Measurements from ENCODE around the gene SLC39A6.
"Not testable (repeated sequence)": the region's sequence is repeated elsewhere in the genome, so short reads cannot be mapped to it uniquely, and the experiment has no call there.

The SLC39A6 gene

DNA sequence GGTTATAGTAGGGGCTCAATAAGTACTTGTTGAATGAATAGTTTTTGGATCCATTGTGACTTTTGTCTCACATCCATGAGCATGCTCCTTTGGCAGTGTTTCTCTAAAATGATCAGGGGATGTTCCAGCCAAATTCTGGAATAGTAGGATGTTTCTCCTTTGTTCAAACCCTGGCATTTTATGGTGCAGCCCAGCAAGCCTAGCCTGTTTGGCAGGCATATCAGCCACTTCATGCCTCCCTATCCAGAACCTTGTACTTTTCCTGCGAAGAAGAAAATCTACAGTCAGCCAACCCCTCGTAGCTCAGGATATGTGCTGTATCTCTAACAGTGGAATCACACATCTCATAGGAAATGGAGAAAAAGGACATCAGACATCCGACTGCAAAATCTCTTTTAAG is 34.7 kb downstream of the SLC39A6 start:
- no peak for DNase-seq

DNA sequence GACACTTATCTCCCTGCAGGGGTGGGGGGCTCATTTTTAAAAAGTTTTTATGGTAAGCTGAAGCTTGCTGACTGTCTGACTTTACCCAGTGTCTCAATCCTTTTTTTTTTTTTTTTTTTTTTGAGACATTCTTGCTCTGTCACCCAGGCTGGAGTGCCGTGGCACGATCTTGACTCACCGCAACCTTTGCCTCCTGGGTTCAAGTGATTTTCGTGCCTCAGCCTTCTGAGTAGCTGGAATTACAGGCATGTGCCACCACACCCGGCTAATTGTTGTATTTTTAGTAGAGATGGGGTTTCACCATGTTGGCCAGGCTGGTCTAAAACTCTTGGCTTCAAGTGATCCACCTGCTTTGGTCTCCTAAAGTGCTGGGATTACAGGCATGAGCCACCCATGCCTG is 37.0 kb downstream of the SLC39A6 start:
- DNase-seq: not testable (repeated sequence)

DNA sequence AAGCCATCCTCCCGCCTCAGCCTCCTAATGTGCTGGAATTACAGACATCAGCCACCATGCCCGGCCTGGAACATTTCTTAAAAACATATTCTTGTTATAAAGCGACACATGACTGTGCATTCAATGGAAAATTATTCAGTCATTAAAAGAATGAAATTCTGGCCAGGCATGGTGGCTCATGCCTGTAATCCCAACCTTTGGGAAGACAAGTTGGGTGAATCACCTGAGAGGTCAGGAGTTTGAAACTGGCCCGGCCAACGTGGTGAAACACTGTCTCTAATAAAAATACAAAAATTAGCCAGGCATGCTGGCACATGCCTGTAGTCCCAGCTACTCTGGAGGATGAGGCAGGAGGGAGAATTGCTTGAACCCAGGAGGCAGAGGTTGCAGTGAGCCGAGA is 40.1 kb downstream of the SLC39A6 start:
- DNase-seq: no peak

DNA sequence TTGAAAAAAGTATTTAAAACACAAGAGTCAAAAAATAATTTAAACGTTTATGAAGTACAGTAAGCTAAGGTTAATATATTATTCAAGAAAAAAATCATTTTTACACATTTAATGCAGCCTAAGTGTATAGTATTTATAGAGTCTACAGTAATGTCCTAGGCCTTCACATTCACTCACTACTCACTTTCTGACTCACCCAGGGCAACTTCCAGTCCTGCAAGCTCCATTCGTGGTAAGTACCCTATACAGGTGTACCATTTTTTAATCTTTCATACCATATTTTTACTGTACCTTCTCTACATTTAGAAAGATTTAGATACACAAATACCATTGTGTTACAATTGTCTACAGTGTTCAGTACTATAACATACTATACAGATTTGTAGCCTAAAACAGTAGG is 40.9 kb downstream of the SLC39A6 start:
- no peak for DNase-seq

DNA sequence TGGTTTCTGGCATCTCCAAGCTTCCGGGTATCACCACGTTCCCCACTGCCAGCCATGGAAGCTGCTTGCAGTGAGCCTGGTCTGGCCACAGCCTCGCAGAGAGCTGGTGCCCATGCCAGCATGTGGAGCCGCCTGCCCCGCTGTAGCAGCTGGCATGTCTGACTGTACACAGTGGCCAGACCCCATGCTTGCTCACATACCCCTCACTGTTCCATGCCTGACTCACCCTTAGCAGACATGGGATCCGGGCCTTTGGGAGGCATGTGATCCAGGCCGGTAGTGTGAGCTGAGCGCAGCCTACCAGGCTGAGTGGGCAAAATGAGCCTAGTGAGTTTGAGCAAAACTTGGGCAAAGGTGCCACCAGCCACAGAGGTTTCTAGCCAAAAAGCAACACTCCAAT is 43.0 kb downstream of the SLC39A6 start:
- DNase-seq: no peak

DNA sequence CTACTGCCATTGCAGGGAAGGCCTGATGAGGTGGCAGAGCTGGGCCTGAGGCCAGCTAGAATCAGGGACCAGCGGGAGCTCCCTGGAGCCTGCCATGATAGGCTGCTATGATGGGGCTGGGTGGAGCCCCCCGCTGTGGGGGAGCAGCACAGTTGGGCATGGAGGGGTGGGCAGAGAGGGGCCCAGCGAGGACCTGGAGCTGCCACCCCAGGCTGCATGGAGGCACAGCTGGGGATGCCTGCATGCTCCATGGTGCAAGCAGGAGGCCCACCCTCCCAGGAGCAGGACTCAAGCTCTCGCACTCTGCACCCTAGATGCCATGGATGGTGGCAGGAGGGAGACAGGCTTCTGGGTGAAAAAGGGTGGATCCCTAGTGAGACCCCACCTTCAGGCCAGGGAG is 43.9 kb downstream of the SLC39A6 start:
- DNase-seq: no peak

DNA sequence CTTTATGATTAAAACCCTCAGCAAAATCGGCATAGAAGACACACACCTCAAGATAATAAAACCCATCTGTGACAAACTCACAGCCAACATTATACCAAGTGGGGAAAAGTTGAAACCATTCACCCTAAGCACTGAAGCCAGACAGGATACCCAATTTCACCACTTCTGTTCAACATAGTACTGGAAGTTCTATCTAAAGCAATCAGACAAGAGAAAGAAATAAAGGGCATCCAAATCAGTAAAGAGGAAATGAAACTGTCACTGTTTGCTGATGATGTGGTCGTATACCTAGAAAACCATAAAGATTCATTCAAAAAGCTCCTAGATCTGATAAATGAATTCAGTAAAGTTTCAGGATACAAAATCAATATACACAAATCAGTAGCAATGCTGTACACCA is 45.4 kb downstream of the SLC39A6 start:
- no peak for DNase-seq

DNA sequence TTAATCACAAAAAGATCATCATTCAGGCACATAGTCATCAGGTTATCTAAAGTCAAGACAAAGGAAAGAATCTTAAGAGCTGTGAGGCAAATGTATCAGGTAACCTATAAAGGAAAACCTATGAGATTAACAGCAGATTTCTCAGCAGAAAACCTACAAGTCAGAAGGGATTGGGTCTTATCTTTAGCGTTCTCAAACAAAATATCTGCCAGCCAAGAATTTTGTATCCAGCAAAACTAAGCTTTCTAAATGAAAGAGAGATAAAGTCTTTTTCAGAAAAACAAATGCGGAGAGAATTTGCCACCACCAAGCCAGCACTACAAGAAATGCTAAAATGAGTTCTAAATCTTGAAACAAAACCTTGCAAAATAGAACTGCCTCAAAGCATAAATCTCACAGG is 48.0 kb downstream of the SLC39A6 start:
- DNase-seq: not testable (repeated sequence)

DNA sequence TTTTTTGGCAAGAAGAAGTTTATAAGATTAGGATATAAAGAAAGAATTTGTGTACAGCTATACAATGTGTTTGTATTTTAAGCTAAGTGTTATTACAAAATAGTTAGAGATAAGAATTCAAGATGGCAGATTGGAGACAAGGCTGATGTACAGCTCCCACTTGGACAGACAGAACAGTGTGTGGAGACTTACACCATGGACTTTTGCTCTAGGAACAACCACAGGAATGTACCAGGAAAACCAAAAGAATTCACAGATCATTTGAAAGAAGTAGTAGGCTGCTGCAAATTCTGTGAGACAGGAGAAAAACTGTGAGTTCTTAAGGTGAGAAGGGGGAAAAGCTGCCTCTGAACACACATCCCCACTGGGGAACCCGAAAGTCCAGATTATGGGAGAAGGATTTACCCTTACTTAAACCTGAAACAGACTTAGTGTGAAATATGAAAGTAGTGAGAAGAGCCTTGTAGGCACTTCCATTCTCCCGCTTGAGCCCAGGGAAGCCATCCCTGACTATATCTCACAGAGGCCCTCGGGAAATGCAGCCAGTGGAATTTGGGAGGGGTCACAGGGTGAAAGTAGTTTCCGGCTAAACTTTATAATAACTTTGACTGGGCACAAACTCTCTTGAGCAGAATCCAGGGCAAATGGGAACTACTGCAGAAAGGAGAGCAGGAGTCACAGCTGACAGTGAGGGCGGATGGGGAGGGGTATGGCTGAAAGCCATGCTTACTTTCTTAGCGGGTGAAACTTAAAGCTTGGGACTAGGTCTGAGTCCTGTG is 50.2 kb downstream of the SLC39A6 start:
- no peak for DNase-seq

DNA sequence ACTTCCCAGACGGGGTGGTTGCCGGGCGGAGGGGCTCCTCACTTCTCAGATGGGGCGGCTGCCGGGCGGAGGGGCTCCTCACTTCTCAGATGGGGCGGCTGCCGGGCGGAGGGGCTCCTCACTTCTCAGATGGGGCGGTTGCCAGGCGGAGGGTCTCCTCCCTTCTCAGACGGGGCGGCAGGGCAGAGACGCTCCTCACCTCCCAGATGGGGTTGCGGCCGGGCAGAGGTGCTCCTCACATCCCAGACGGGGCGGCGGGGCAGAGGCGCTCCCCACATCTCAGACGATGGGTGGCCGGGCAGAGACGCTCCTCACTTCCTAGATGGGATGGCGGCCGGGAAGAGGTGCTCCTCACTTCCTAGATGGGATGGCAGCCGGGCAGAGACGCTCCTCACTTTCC is 51.4 kb downstream of the SLC39A6 start:
- not testable (repeated sequence) for DNase-seq

DNA sequence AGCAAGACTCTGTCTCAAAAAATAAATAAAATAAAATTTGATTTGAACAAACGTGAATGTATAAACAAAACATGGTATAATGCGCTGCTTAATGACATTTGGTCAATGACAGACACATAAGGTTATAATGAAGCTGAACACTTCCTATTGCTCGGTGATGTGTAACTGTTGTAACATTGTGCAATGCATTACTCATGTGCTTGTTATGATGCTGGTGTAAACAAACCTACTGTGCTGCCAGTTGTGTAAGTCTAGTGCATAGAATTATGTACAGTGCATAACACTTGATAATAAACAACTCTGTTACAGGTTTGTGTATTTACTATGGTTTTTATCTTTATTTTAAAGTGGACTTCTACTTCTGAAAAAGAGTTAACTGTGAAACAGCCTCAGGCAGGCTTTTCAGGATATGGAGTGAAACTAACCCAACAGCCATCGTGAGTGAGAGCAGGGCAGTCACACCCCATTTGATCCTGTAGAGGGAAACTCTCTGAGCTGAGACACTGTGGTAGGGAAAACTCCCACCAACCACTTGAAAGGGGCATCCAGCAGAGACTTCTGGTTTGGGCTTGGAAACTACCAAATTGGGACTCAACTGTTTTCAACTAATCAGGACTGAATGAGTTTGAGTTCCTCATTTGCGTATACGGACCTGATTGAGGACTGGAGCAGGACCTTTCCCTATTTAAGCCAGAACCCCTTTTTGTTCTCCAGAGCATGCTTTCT is 53.1 kb downstream of the SLC39A6 start:
- no peak for DNase-seq

DNA sequence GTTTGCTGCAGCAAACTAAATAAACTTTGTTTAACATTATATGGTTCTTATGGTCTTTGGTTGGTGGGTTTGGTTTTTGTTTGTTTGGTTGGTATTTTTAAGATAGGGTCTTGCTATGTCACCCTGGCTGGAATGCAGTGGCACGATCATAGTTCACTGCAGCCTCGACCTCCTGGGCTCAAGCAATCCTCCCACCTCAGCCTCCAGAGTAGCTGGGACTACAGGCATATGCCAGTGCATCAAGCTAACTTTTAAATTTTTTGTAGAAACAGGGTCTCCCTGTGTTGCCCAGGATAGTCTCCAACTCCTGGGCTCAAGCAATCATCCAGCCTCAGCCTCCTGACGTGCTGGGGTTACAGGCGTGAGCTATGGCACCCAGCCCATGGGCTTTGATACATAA is 54.7 kb downstream of the SLC39A6 start:
- DNase-seq: no peak

DNA sequence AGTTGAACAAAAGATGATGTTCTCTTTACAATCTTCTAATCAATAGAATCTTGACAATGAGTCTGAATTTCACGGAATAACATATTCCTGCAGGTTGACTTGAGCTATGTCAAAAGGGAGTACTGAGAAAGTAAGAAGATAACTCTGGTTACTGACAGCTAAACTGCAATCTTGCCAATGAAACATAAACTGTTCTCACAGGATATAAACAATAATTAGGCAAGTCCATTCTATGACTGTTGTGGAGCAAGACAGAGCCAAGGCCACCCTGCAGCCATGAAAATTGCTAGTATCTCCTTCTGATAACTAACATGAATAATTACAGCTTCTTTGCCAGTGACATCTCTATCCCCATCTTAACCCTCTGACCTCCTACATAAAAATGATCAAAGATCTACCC is 55.5 kb downstream of the SLC39A6 start:
- no peak for DNase-seq

DNA sequence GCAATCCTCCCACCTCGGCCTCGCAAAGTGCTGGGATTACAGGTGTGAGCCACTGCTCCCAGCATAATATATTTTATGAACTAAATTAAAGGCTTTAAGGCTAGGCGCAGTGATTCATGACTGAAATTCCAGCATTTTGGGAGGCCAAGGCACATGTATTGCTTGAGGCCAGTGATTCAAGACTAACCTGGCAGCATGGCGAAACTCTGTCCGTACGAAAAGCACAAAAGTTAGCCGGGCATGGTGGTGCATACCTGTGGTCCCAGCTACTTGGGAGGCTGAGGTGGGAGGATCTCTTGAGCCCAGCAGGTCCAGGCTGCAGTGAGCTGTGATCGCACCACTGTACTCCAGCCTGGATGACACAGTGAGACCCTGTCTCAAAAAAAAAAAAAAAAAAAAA is 56.7 kb downstream of the SLC39A6 start:
- DNase-seq: not testable (repeated sequence)

DNA sequence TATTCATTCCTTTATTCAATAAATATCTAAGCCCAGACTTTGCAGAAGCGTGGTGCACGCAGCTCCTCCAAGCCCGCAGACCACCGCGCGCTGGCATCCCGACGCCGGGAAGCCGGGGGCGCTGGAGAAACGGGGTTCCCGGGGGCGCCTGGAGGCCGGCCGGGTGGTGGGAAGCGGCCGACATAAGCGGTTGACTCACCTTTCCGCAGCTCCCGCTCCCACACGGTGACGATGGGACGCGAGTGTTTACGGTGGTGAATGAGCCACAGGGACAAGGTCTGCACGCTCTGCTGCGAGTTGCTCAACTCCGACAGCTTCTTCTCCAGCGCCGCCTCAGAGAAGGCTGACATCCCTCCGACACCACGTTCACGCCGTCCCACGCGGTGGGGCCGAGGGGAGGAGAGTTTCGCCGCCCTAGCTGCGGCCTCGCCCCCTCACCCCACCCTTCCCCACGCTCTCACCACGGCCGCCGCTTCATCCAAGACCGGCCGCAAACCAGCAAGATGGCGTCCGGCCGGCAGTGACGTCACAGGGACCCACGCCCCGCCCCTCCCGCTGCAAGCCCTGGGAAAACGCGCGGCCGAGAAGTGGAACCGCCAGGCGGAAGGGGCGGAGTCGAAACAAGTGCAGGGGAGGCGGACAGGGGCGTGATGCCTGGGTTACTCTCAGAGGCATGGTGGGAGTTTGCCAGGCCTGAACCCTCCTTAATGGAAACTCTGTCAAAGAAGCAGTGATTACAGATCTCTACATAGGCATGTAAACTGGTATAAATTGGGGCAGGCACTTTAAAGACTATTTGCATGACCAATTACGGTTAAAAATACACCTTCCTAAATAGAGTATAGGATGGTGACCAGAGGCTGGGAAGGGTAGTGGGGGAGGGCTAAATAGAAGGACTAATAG is 61.8 kb downstream of the SLC39A6 start, which contains the start of gene RPRD1A:
RPRD1A (minus strand) TSS at position 505 of the 903 bp plus-strand sequence; CDS start at position 350, 155 bp downstream.
- peak; percentile 97 for DNase-seq

DNA sequence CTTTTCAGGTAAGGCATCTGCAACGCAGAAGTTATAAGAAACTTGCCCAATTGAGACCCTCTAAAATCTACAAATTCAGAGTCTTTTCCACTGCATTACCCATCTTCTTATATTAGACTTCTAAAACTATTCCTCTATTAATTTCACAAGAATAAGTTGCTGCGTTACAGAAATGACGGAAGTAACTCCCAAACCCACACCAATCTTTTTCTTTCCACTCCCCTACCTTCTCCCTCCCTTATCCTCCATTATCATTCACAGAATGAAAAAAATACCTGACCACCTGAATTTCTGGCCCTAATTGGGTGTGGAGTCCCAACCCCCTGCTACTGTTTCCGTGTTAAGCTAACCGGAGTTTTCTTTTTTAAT is 62.5 kb downstream of the SLC39A6 start:
- DNase-seq: no peak

DNA sequence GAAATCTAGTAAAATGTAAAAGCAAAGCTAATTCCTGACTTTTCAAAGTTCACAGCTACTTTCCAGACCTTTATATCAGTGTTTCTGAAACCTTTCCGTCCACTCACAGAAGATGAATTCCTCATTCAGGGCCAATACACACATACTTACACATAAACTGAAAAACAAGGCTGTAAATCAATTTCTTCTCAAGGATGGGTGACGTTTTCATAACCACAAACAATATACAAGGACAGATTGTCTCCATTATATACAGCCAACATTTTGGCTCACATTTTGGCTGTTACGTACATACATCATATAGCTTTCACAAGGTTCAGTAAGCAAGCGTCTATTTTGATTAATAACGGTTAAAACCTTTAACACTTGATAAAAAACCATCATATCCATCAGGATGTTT is 63.1 kb downstream of the SLC39A6 start:
- no peak for DNase-seq

DNA sequence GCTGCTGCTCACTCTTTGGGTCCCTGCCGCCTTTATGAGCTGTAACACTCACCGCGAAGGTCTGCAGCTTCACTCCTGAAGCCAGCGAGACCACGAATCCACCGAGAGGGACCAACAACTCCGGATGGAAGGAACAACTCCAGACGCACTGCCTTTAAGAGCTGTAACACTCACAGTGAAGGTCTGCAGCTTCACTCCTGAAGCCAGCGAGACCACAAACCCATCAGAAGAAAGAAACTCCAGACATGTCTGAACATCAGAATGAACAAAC is 64.4 kb downstream of the SLC39A6 start:
- not testable (repeated sequence) for DNase-seq

DNA sequence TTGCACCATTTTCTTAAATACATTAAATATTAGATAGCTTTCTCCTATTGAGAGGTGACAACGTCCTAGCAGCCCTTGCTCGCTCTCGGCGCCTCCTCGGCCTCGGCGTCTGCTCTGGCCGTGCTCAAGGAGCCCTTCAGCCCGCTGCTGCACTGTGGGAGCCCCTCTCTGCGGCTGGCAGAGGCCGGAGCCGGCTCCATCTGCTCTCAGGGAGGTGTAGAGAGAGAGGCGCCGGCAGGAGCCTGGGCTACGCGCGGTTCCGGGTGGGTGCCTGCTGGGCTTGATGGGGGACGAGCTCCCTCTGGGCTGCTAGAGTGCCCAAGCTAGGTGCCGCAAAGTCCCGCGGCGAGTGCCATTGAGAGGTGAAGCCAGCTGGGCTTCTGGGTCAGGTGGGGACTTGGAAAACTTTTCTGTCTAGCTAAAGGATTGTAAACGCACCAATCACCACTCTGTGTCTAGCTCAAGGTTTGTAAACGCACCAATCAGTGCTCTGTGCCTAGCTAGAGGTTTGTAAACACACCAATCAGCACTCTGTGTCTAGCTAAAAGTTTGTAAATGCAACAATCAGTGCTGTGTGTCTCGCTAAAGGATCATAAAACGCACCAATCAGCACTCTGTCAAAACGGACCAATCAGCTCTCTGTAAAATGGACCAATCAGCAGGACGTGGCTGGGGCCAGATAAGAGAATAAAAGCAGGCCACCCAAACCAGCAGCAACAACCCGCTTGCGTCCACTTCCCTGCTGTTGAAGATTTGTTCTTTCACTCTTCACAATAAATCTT is 64.9 kb downstream of the SLC39A6 start:
- DNase-seq: no peak

DNA sequence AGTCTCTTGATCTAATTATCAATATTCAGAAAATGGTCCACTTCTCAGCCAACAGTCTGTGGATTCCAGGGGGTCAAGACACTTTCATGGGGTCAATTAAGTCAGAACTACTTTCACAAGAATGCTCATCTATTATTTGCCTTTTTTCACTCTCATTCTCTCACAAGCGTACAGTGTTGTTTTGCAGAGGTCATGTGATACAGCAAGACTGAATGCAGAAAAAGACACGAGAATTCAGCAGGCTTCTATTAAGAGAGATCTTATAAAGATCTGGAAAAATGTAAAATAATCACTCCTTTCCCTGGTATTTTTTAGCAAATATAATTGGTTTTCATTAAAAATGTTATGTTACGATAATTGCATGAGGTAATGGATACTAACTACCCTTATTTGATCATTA is 70.5 kb downstream of the SLC39A6 start:
- no peak for DNase-seq

Measured in stimulated activated naive CD4-positive, alpha-beta T cell treated with Interleukin-2 at 50 U/mL for 16 hours (primary cell).